AG04449 (cell line): Measurements from ENCODE around the gene ZBTB7C.

ENCODE experiments used
- CTCF ChIA-PET: fragments of 350-600 bp; formaldehyde crosslinking; extraction: SDS; loops from one replicate; lab custom pipeline; 2021; ENCODE audit warnings: antibody characterized with exemption; lab: Yijun Ruan, JAX
- POLR2A ChIA-PET: fragments of 400-600, 350-600 bp; formaldehyde crosslinking; extraction: SDS; loops from one replicate; lab custom pipeline; 2020; ENCODE audit warnings: antibody characterized with exemption, inconsistent platforms; lab: Yijun Ruan, JAX
- DNase-seq: peaks from one replicate; pipeline ENCODE4 v3.0.0-alpha.2; 2010; ENCODE audit warnings: low read depth, low spot score
- H3K4me3 ChIP-seq: 2 replicates; pipeline ENCODE4 v1.5.1; 2011; ENCODE audit warnings: low read depth, mild to moderate bottlenecking, control low read depth, low read length
- TF ChIP-seq, protein P1 (sequence below): IDR thresholded peaks from one replicate; pipeline ENCODE4 v1.5.1; 2011; ENCODE audit warnings: mild to moderate bottlenecking, moderate library complexity, low read length, control low read depth, inconsistent platforms; ENCODE audit not compliant: insufficient read depth; ENCODE audit errors: missing control alignments

Gene ZBTB7C

DNA sequence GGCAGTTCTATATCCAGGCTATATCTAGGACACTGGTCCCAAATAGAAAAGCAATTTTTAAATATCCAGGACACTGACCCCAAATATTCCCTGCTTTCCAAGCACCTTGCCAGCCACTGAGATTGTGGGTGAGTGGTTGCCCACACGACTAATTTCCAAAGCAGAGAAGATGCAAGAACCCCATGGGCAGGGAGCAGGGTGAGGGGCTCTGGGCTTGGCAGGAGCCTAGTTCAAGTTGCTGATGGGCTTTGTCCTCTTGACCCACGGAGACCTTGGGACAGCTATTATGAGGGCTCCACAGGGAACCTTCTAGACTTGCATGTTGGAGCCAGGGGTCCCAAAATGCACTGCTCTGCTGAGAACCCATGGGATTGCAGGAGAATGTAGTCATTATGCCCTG lies 332.7 kb downstream of the ZBTB7C start:
- DNase-seq, result no peak
- ChIA-PET CTCF (no interaction called here), POLR2A (no interaction called here)
- no peak overlapping the region for H3K4me3 ChIP-seq
- TF ChIP-seq, protein P1, sequence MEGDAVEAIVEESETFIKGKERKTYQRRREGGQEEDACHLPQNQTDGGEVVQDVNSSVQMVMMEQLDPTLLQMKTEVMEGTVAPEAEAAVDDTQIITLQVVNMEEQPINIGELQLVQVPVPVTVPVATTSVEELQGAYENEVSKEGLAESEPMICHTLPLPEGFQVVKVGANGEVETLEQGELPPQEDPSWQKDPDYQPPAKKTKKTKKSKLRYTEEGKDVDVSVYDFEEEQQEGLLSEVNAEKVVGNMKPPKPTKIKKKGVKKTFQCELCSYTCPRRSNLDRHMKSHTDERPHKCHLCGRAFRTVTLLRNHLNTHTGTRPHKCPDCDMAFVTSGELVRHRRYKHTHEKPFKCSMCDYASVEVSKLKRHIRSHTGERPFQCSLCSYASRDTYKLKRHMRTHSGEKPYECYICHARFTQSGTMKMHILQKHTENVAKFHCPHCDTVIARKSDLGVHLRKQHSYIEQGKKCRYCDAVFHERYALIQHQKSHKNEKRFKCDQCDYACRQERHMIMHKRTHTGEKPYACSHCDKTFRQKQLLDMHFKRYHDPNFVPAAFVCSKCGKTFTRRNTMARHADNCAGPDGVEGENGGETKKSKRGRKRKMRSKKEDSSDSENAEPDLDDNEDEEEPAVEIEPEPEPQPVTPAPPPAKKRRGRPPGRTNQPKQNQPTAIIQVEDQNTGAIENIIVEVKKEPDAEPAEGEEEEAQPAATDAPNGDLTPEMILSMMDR, result no peak

DNA sequence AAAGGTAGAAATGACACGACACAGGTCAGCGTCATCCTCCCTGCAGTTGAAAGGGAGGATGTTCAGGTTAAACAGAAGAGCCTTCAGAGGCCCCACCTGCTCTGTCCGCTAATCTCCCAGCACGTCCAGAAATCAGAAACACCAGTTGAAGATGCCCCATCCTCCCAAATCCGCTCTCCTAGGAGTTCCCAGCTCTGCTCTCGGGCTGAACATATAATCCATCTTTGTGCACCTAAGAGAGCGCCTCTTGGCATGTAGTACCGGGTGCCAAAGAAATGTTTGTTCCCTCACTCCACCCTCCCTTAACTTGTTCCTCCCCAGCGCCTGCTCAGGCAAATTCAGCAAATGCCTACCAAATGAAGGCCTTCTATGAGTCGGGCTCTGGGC lies 333.5 kb downstream of the ZBTB7C start:
- POLR2A ChIA-PET, result no interaction called here
- CTCF ChIA-PET, result no interaction called here
- no peak overlapping the region for H3K4me3 ChIP-seq
- no peak for DNase-seq
- TF ChIP-seq, protein P1, result no peak

DNA sequence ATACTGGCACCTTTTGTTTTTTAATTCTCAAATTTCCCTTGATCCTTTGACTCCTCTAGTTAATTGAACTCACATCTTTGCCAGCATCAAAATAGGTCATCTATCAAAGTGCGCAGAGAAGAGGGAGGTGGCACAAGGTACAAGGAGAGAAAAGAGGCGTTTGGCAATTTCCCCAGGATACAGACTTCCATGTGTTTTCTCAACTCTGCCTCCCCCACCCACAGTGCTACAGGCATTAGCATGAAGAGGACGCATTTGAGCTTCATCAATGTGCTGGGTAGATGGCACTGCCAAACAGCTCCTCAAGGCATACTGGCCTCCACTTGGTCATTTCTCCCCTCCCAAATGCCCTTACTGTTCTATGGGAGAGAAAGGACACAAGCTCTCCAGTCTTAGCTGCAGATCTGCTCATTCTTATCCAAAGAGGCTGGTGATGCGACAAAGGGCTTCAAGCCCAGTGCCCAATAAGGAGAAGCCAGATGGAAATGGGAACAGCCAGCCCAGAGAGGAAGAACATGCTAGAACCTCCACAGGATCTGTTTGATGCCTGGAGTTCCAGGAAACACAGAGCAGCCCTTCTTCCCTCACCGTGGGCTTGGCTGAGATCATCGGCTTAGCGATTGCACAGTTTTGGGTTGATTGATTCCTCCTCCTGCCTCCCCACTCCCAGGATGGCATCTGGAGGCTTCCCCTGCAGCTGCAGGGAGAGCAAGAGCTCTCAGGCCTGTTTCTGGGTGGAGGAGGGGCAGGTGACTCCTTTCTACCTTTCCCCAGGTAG lies 334.1 kb downstream of the ZBTB7C start:
- TF ChIP-seq, protein P1, result no peak
- no peak for DNase-seq
- no peak overlapping the region for H3K4me3 ChIP-seq
- CTCF ChIA-PET, result no interaction called here
- POLR2A ChIA-PET, result no interaction called here

DNA sequence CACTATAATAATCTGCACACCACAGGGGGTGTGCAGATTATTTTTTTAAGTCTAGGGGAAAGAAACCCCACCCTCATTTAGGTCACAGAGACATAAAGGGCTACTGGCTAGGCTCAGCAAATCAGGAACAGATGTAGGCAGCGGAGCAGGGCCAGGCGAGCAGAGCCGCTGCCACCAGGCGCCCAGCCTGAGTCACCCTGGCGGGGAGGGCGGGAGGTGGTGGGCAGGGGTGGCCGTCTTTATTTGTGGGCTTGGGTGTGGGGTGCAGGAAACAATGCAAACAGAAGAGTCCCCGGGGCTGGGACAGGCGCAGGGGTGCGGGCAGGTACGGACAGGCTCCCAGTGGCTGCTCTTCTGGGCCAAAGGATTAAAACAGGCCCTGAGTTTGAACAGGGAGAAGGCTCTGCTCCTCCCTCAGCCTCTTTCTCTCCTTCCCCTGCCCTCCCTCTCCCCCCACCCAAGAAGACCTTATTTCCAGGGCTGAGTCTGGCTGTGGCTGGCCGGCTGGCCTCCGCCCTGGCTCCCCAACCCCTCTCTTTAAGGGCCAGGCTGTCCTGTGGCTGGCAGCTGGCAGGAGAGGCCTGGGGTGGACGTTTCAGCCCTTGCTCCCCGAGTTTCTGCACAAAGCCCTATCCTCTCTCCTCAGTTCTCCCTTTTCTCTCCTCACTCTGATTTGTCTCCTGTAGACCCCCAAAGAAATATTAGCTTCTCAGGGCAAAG lies 335.8 kb downstream of the ZBTB7C start:
- no peak for DNase-seq
- ChIA-PET POLR2A (no interaction called here), CTCF (no interaction called here)
- H3K4me3 ChIP-seq, result no peak overlapping the region
- TF ChIP-seq, protein P1, result no peak

DNA sequence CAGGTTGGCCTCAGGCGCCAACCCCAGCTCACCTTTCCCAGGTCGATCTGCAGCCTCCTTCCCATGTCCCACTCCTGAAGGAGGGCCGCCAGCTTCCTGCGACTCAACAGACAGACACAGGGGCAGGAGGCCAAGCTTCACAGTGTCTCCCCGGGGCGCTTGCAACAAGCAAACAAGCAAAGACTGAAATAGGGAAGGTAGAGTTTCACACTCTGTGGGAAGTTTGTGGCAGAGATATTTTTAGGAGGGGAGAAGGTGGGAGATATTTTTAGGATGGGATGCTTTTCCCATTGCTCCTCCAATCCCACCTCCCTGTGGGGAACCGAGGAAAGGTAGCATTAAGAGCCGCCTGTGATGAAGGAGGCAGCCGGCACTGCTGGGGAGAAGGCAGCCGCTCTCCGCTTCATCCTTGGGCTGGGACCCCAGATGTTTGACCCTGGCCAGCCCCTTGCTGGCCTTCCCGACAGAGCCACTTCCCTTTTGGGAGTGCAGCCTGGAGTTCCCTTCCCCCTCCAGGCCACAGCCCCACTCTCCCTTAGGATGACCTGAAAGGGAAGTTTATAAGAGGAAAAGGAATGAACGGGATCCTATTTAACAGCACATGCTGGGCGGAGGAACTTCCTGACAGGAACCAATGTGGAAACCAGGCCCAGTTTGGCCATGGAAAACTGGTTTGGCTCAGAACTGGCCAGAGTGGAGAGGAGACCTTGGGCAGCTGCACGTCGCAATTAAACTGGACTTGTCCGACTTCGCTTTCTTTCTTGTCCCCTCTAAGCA lies 336.6 kb downstream of the ZBTB7C start:
- TF ChIP-seq, protein P1, result no peak
- H3K4me3 ChIP-seq, result no peak overlapping the region
- no peak for DNase-seq
- ChIA-PET CTCF (no interaction called here), POLR2A (no interaction called here)

DNA sequence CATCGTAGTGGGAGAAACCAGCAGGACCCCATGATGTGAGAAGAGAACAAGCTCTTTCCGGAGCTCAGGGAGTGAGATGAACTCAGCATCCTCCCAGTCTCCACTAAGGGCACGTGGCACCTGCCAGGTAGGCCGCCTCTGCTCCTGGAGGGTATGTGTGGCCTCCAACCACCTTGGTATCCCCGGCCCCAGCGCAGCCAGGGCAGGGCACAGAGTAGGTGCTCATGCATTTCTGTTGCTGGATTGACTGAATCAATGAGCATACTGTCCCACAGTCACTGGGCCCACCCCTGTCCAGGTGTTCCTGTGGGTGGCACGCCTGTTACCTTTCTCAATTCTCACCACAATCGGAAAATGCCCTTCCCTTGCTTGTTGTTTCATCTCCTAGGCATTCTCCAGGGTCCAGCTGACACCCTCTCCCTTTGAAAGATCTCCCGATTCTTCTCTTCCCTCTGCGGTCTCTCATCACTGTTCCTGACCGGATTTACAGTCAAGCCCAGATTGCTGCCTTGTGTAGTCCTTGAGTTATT lies 340.2 kb downstream of the ZBTB7C start:
- H3K4me3 ChIP-seq, result no peak overlapping the region
- POLR2A ChIA-PET, result no interaction called here
- TF ChIP-seq, protein P1, result no peak
- DNase-seq, result no peak
- CTCF ChIA-PET, result no interaction called here
